ENCODE results near the gene ATG12.

- no peak for TF ChIP-seq CTCF (IDR thresholded peaks at IDR 0.05)
- TF ChIP-seq POLR2A (IDR thresholded peaks at IDR 0.05): no peak
- TF ChIP-seq EP300 (IDR thresholded peaks at IDR 0.05): no peak
Measured at GRCh38 chr5:115872447-115872846, 31.1 kb upstream of the ATG12 start.
